ENCODE results near the gene ARHGAP22.

DNA sequence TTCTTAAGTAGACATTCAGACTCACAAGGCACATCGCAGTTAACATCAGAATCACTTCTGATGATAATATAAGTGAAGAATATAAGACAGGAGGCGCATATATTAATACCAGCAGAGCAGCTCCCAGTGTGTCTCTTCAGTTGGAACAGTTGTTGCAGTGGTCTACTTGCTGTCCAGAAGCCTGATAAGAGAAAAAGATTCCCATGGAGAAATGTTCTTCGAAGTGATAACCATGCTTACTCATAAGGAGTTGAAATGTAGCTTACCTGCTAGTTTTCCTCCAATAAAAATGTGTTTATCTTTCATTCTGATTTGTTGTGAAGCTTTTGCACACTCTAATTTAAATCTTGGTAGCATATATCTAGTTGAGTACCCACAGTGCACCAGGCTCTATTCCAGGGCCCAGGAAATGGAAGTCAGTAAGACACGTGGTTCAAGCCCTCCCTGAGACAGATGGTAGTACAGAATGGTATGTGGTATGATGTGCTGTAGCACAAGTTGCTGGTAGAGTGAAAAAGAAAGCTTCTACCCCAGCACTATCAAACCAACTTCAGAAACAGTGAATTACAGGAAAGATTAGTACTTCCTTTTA, 174.4 kb downstream of the ARHGAP22 start:
- no peak for TF ChIP-seq POLR2A (IDR thresholded peaks at IDR 0.05; ENCODE audit: low read depth, low read length)
- no peak for TF ChIP-seq POU2F2 (IDR thresholded peaks at IDR 0.05; ENCODE audit: low read depth, low read length)
- no peak for TF ChIP-seq TAF1 (IDR thresholded peaks at IDR 0.05; ENCODE audit: low read depth, low read length)
- TF ChIP-seq POLR2AphosphoS5 (IDR thresholded peaks at IDR 0.05; ENCODE audit: low read depth, low read length): no peak
- TF ChIP-seq SPI1 (IDR thresholded peaks at IDR 0.05; ENCODE audit: low read depth, low read length): no peak
- TF ChIP-seq PAX5 (IDR thresholded peaks at IDR 0.05; ENCODE audit: insufficient read depth, low read length, severe bottlenecking): no peak
